GM18498 (cell line): ENCODE results near the gene SULT1A1.

Experiments used
- ATAC-seq: cut with Tn5 transposase; IDR thresholded peaks from one replicate; pipeline ENCODE4 v1.9.1; 2021; ENCODE audit warnings: mild to moderate bottlenecking, moderate library complexity; ENCODE audit not compliant: unreplicated experiment

SULT1A1 gene

GRCh38 chr16:28562199-28562598 is 47.6 kb downstream of the SULT1A1 start:
- ATAC-seq = no peak

- ATAC-seq = no peak
These were observed 48.2 kb downstream of the SULT1A1 start for GRCh38 chr16:28561557-28562187.

DNA sequence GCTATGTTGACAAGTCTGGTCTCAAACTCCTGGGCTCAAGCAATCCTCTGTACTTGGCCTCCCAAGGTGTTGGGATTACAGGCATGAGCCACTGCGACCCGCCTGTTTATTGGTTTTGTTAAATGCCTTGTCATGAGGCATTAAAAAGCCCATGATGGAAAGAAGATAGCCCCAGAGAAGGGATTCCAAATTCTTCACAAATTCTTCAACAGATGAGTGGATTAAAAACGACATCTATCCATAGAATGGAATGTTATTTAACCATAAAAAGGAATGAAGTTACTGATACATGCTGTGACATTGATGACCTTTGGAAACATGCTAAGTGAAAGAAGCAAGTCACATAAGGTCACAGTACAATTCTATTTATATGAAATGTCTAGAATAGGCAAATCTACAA is 51.4 kb downstream of the SULT1A1 start:
- no peak for ATAC-seq

DNA sequence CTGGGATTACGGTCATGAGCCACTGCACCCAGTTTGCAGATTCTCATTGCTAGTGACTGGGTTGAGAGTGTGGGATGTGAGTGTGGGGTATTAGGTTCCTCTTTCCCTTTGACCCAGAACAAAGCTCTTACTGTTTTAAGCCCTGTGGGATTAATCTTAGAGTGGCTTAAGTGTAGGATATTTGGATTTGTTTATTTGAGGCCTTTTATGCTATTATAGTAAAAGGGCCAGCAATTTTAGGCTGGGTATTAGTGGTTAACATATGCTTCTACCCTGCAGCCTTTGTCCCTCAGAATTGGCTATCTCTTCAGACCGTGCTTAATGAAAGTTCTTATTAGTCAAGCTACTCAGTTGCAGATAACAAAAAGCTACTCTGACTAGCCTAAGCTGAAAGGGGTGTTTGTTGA is 52.9 kb downstream of the SULT1A1 start:
- no peak for ATAC-seq

DNA sequence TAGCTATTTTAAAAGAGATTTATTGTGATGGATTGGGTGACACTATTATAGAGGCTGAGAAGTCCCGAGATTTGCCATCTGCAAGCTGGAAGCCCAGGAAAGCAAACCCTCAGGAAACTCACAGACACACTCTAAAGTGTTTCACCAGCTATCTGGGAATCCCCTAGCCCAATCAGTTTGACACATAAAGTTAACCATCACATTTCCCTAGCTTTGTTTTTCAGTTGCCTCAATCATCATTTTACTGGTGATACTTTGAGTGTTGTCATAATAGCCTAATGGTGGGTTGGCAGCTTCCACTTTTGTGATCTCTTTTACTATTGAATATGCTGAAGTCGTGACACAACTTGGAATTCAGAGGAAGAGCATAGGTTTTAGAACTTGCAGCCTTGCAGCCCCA is 54.3 kb downstream of the SULT1A1 start:
- no peak for ATAC-seq
